ENCODE data around the gene AFF2.

- TF ChIP-seq CTCF (IDR thresholded peaks at IDR 0.05) (no peak), POLR2A (IDR thresholded peaks at IDR 0.05) (no peak)
Observed at GRCh38 chrX:148495176-148495575, 5.2 kb upstream of the AFF2 start.
